Measurements from ENCODE around the gene DST.
A peak's percentile ranks its signal among the peaks of the same experiment; 100 is the strongest.

The DST gene

GRCh38 chr6:56440551-56440981 lies 202.1 kb downstream of the DST start:
- H3K4me3 ChIP-seq (ENCODE audit: low read length): no peak overlapping the region
- no peak for DNase-seq (ENCODE audit: low read depth)
- peaks cover 5% of the 10 kb centered on the region for H3K9me3 ChIP-seq (ENCODE audit: control insufficient read depth, low read length)
- H3K4me1 ChIP-seq (ENCODE audit: control insufficient read depth, insufficient read depth, low read length): peaks cover under 1% of the 10 kb centered on the region
- H3K27me3 ChIP-seq (replicated peaks; ENCODE audit: control insufficient read depth, insufficient read depth, low read length): no peaks in the 10 kb centered on the region
- H3K9ac ChIP-seq (ENCODE audit: low read length): no peak overlapping the region
- no peaks in the 10 kb centered on the region for H3K36me3 ChIP-seq (ENCODE audit: control insufficient read depth, insufficient read depth, low read length, severe bottlenecking)

- Histone ChIP-seq H3K9me3 (ENCODE audit: control insufficient read depth, low read length) (peaks cover 13% of the 10 kb centered on the region), H3K4me1 (ENCODE audit: control insufficient read depth, insufficient read depth, low read length) (no peaks in the 10 kb centered on the region), H3K4me3 (ENCODE audit: low read length) (no peak overlapping the region), H3K9ac (ENCODE audit: low read length) (no peak overlapping the region), H3K27me3 (replicated peaks; ENCODE audit: control insufficient read depth, insufficient read depth, low read length) (no peaks in the 10 kb centered on the region), H3K36me3 (ENCODE audit: control insufficient read depth, insufficient read depth, low read length, severe bottlenecking) (no peaks in the 10 kb centered on the region)
- no peak for DNase-seq (ENCODE audit: low read depth)
These were observed 205.4 kb downstream of the DST start for GRCh38 chr6:56437171-56437900.

- no peak for DNase-seq (ENCODE audit: low read depth)
- Histone ChIP-seq H3K4me3 (ENCODE audit: low read length) (no peak overlapping the region), H3K27me3 (replicated peaks; ENCODE audit: control insufficient read depth, insufficient read depth, low read length) (no peaks in the 10 kb centered on the region), H3K9ac (ENCODE audit: low read length) (no peak overlapping the region), H3K9me3 (ENCODE audit: control insufficient read depth, low read length) (peaks cover 13% of the 10 kb centered on the region), H3K4me1 (ENCODE audit: control insufficient read depth, insufficient read depth, low read length) (no peaks in the 10 kb centered on the region), H3K36me3 (ENCODE audit: control insufficient read depth, insufficient read depth, low read length, severe bottlenecking) (no peaks in the 10 kb centered on the region)
These were observed 206.9 kb downstream of the DST start for GRCh38 chr6:56435754-56436153.

- no peaks in the 10 kb centered on the region for H3K4me1 ChIP-seq (ENCODE audit: control insufficient read depth, insufficient read depth, low read length)
- no peak for DNase-seq (ENCODE audit: low read depth)
These were observed 207.4 kb downstream of the DST start for GRCh38 chr6:56435326-56435725.

GRCh38 chr6:56434606-56435005 lies 208.1 kb downstream of the DST start:
- no peaks in the 10 kb centered on the region for H3K36me3 ChIP-seq (ENCODE audit: control insufficient read depth, insufficient read depth, low read length, severe bottlenecking)
- DNase-seq (ENCODE audit: low read depth): no peak
- peaks cover 10% of the 10 kb centered on the region for H3K9me3 ChIP-seq (ENCODE audit: control insufficient read depth, low read length)
- no peaks in the 10 kb centered on the region for H3K27me3 ChIP-seq (replicated peaks; ENCODE audit: control insufficient read depth, insufficient read depth, low read length)
- no peak overlapping the region for H3K9ac ChIP-seq (ENCODE audit: low read length)
- H3K4me1 ChIP-seq (ENCODE audit: control insufficient read depth, insufficient read depth, low read length): no peaks in the 10 kb centered on the region
- H3K4me3 ChIP-seq (ENCODE audit: low read length): no peak overlapping the region

More at GRCh38 chr6:56435326-56435725, 207.4 kb downstream of the DST start:
- H3K9ac ChIP-seq (ENCODE audit: low read length): no peak overlapping the region
- H3K9me3 ChIP-seq (ENCODE audit: control insufficient read depth, low read length): peaks cover 13% of the 10 kb centered on the region
- no peaks in the 10 kb centered on the region for H3K27me3 ChIP-seq (replicated peaks; ENCODE audit: control insufficient read depth, insufficient read depth, low read length)
- no peak overlapping the region for H3K4me3 ChIP-seq (ENCODE audit: low read length)
- no peaks in the 10 kb centered on the region for H3K36me3 ChIP-seq (ENCODE audit: control insufficient read depth, insufficient read depth, low read length, severe bottlenecking)

GRCh38 chr6:56433119-56433518 lies 209.6 kb downstream of the DST start:
- H3K9ac ChIP-seq (ENCODE audit: low read length): no peak overlapping the region
- no peaks in the 10 kb centered on the region for H3K27me3 ChIP-seq (replicated peaks; ENCODE audit: control insufficient read depth, insufficient read depth, low read length)
- no peaks in the 10 kb centered on the region for H3K4me1 ChIP-seq (ENCODE audit: control insufficient read depth, insufficient read depth, low read length)
- no peaks in the 10 kb centered on the region for H3K36me3 ChIP-seq (ENCODE audit: control insufficient read depth, insufficient read depth, low read length, severe bottlenecking)
- DNase-seq (ENCODE audit: low read depth): no peak
- H3K4me3 ChIP-seq (ENCODE audit: low read length): no peak overlapping the region
- peaks cover 9% of the 10 kb centered on the region for H3K9me3 ChIP-seq (ENCODE audit: control insufficient read depth, low read length)

- H3K4me1 ChIP-seq (ENCODE audit: control insufficient read depth, insufficient read depth, low read length): no peaks in the 10 kb centered on the region
- DNase-seq (ENCODE audit: low read depth): no peak
- H3K9ac ChIP-seq (ENCODE audit: low read length): no peak overlapping the region
- H3K4me3 ChIP-seq (ENCODE audit: low read length): no peak overlapping the region
- H3K9me3 ChIP-seq (ENCODE audit: control insufficient read depth, low read length): peaks cover 9% of the 10 kb centered on the region
- no peaks in the 10 kb centered on the region for H3K27me3 ChIP-seq (replicated peaks; ENCODE audit: control insufficient read depth, insufficient read depth, low read length)
- H3K36me3 ChIP-seq (ENCODE audit: control insufficient read depth, insufficient read depth, low read length, severe bottlenecking): no peaks in the 10 kb centered on the region
These were observed 210.5 kb downstream of the DST start for GRCh38 chr6:56432194-56432593.

GRCh38 chr6:56430629-56431600 lies 211.8 kb downstream of the DST start:
- H3K36me3 ChIP-seq (ENCODE audit: control insufficient read depth, insufficient read depth, low read length, severe bottlenecking): no peaks in the 10 kb centered on the region
- peaks cover 9% of the 10 kb centered on the region for H3K9me3 ChIP-seq (ENCODE audit: control insufficient read depth, low read length)
- DNase-seq (ENCODE audit: low read depth): no peak
- no peaks in the 10 kb centered on the region for H3K27me3 ChIP-seq (replicated peaks; ENCODE audit: control insufficient read depth, insufficient read depth, low read length)
- no peak overlapping the region for H3K9ac ChIP-seq (ENCODE audit: low read length)
- no peak overlapping the region for H3K4me3 ChIP-seq (ENCODE audit: low read length)
- H3K4me1 ChIP-seq (ENCODE audit: control insufficient read depth, insufficient read depth, low read length): no peaks in the 10 kb centered on the region

GRCh38 chr6:56424542-56425083 lies 218.1 kb downstream of the DST start:
- H3K9me3 ChIP-seq (ENCODE audit: control insufficient read depth, low read length): no peaks in the 10 kb centered on the region
- H3K27me3 ChIP-seq (replicated peaks; ENCODE audit: control insufficient read depth, insufficient read depth, low read length): no peaks in the 10 kb centered on the region

GRCh38 chr6:56424064-56424463 lies 218.6 kb downstream of the DST start:
- Histone ChIP-seq H3K4me3 (ENCODE audit: low read length) (no peak overlapping the region), H3K9ac (ENCODE audit: low read length) (no peak overlapping the region), H3K9me3 (ENCODE audit: control insufficient read depth, low read length) (no peaks in the 10 kb centered on the region), H3K27me3 (replicated peaks; ENCODE audit: control insufficient read depth, insufficient read depth, low read length) (no peaks in the 10 kb centered on the region), H3K4me1 (ENCODE audit: control insufficient read depth, insufficient read depth, low read length) (no peaks in the 10 kb centered on the region), H3K36me3 (ENCODE audit: control insufficient read depth, insufficient read depth, low read length, severe bottlenecking) (no peaks in the 10 kb centered on the region)
- DNase-seq (ENCODE audit: low read depth): no peak

More at GRCh38 chr6:56424542-56425083, 218.1 kb downstream of the DST start:
- no peak overlapping the region for H3K4me3 ChIP-seq (ENCODE audit: low read length)
- no peaks in the 10 kb centered on the region for H3K4me1 ChIP-seq (ENCODE audit: control insufficient read depth, insufficient read depth, low read length)
- H3K9ac ChIP-seq (ENCODE audit: low read length): no peak overlapping the region
- DNase-seq (ENCODE audit: low read depth): no peak
- no peaks in the 10 kb centered on the region for H3K36me3 ChIP-seq (ENCODE audit: control insufficient read depth, insufficient read depth, low read length, severe bottlenecking)

- H3K36me3 ChIP-seq (ENCODE audit: control insufficient read depth, insufficient read depth, low read length, severe bottlenecking): no peaks in the 10 kb centered on the region
- H3K9me3 ChIP-seq (ENCODE audit: control insufficient read depth, low read length): no peaks in the 10 kb centered on the region
- DNase-seq (ENCODE audit: low read depth): peak; percentile 57
- H3K4me1 ChIP-seq (ENCODE audit: control insufficient read depth, insufficient read depth, low read length): peaks cover 11% of the 10 kb centered on the region
- H3K27me3 ChIP-seq (replicated peaks; ENCODE audit: control insufficient read depth, insufficient read depth, low read length): no peaks in the 10 kb centered on the region
- H3K4me3 ChIP-seq (ENCODE audit: low read length): no peak overlapping the region
- no peak overlapping the region for H3K9ac ChIP-seq (ENCODE audit: low read length)
These were observed 222.4 kb downstream of the DST start for GRCh38 chr6:56420296-56420695.
